Activated T-helper 2 cell treated with anti-CD3 and anti-CD28 coated beads, Interferon-gamma antibody, Interleukin-2, Interleukin-4, amounts not matched to agents 10 μg/mL and 5 μg/mL and 100 μg/mL, durations not matched to agents 14 hours and 24 hours and 36 hours (primary cell): ENCODE results near the gene ATG16L2. TPM values are rescaled to one million over a fixed set of nuclear protein-coding genes. Genes with fewer than 3 reads are reported as not detected.

Experiments
- DNase-seq: peaks from one replicate; pipeline ENCODE4 v3.0.0; 2021; ENCODE audit warnings: low spot score
- H3K27ac Mint-ChIP-seq: one replicate; pipeline ENCODE4 v1.8.0; 2021; ENCODE audit warnings: mixed read lengths
- H3K27me3 Mint-ChIP-seq: one replicate; pipeline ENCODE4 v1.8.0; 2021; ENCODE audit warnings: low read depth, mixed read lengths
- H3K36me3 Mint-ChIP-seq: one replicate; pipeline ENCODE4 v1.8.0; 2021; ENCODE audit warnings: low read depth, mixed read lengths
- H3K4me1 Mint-ChIP-seq: one replicate; pipeline ENCODE4 v1.8.0; 2021; ENCODE audit warnings: low read depth, mixed read lengths
- H3K4me3 Mint-ChIP-seq: one replicate; pipeline ENCODE4 v1.8.0; 2021; ENCODE audit warnings: low read depth, mild to moderate bottlenecking, moderate library complexity, mixed read lengths
- H3K9me3 Mint-ChIP-seq: one replicate; pipeline ENCODE4 v1.8.0; 2021; ENCODE audit warnings: mixed read lengths
- intact Hi-C: fragments of 100-400 bp; cut with micrococcal nuclease; formaldehyde crosslinking; loops from one replicate; pipeline ENCODE4 v1.15.1; 2023
- total RNA-seq: library from RNA; stranded (reverse); gene quantifications from 2 replicates; pipeline ENCODE4 v1.2.3, GENCODE V29; 2022

Gene ATG16L2
- total RNA-seq, 1 donor from 2014 or later = 87.1 TPM

GRCh38 chr11:72860010-72860409 is 45.8 kb downstream of the ATG16L2 start:
- H3K4me1 Mint-ChIP-seq = peaks cover 3% of the 10 kb centered on the region
- H3K36me3 Mint-ChIP-seq = peaks cover 4% of the 10 kb centered on the region
- no peak for DNase-seq
- H3K4me3 Mint-ChIP-seq = no peak overlapping the region
- no peaks in the 10 kb centered on the region for H3K9me3 Mint-ChIP-seq
- intact Hi-C loops = no loop called here
- no peak overlapping the region for H3K27ac Mint-ChIP-seq
- no peaks in the 10 kb centered on the region for H3K27me3 Mint-ChIP-seq

GRCh38 chr11:72860592-72860991 is 46.4 kb downstream of the ATG16L2 start:
- DNase-seq = no peak
- peaks cover 3% of the 10 kb centered on the region for H3K4me1 Mint-ChIP-seq
- no peaks in the 10 kb centered on the region for H3K9me3 Mint-ChIP-seq
- H3K27me3 Mint-ChIP-seq = no peaks in the 10 kb centered on the region
- peaks cover 4% of the 10 kb centered on the region for H3K36me3 Mint-ChIP-seq
- no peak overlapping the region for H3K4me3 Mint-ChIP-seq
- intact Hi-C loops = no loop called here
- H3K27ac Mint-ChIP-seq = no peak overlapping the region

- H3K9me3 Mint-ChIP-seq = no peaks in the 10 kb centered on the region
- H3K4me3 Mint-ChIP-seq = no peak overlapping the region
- no peak overlapping the region for H3K27ac Mint-ChIP-seq
- intact Hi-C loops = no loop called here
- peaks cover 3% of the 10 kb centered on the region for H3K4me1 Mint-ChIP-seq
- H3K36me3 Mint-ChIP-seq = peaks cover 12% of the 10 kb centered on the region
- no peaks in the 10 kb centered on the region for H3K27me3 Mint-ChIP-seq
- DNase-seq = no peak
Measured at GRCh38 chr11:72863091-72863490, 48.9 kb downstream of the ATG16L2 start.

- intact Hi-C loops = no loop called here
- no peak for DNase-seq
- Mint-ChIP-seq H3K9me3 (no peaks in the 10 kb centered on the region), H3K27ac (no peak overlapping the region), H3K4me3 (no peak overlapping the region), H3K27me3 (no peaks in the 10 kb centered on the region), H3K36me3 (peaks cover 13% of the 10 kb centered on the region), H3K4me1 (peaks cover 3% of the 10 kb centered on the region)
Measured at GRCh38 chr11:72863916-72864315, 49.7 kb downstream of the ATG16L2 start.

- Mint-ChIP-seq H3K9me3 (no peaks in the 10 kb centered on the region), H3K4me1 (peaks cover 11% of the 10 kb centered on the region), H3K27me3 (no peaks in the 10 kb centered on the region), H3K36me3 (peaks cover 13% of the 10 kb centered on the region), H3K4me3 (no peak overlapping the region), H3K27ac (no peak overlapping the region)
- intact Hi-C loops = no loop called here
- no peak for DNase-seq
Measured at GRCh38 chr11:72864702-72865655, 50.8 kb downstream of the ATG16L2 start.

- no peaks in the 10 kb centered on the region for H3K9me3 Mint-ChIP-seq
- H3K27me3 Mint-ChIP-seq = no peaks in the 10 kb centered on the region
- intact Hi-C loops = no loop called here
Measured at GRCh38 chr11:72867970-72868369, 53.8 kb downstream of the ATG16L2 start.

GRCh38 chr11:72869831-72870230 is 55.6 kb downstream of the ATG16L2 start:
- no peak for DNase-seq
- no peaks in the 10 kb centered on the region for H3K9me3 Mint-ChIP-seq
- intact Hi-C loops = no loop called here
- peaks cover 10% of the 10 kb centered on the region for H3K4me1 Mint-ChIP-seq
- H3K4me3 Mint-ChIP-seq = no peak overlapping the region
- no peak overlapping the region for H3K27ac Mint-ChIP-seq
- H3K36me3 Mint-ChIP-seq = peaks cover 19% of the 10 kb centered on the region
- H3K27me3 Mint-ChIP-seq = no peaks in the 10 kb centered on the region

More at GRCh38 chr11:72867970-72868369, 53.8 kb downstream of the ATG16L2 start:
- H3K36me3 Mint-ChIP-seq = peaks cover 19% of the 10 kb centered on the region
- H3K4me3 Mint-ChIP-seq = no peak overlapping the region
- peaks cover 14% of the 10 kb centered on the region for H3K4me1 Mint-ChIP-seq
- DNase-seq = no peak
- H3K27ac Mint-ChIP-seq = no peak overlapping the region

- no peaks in the 10 kb centered on the region for H3K9me3 Mint-ChIP-seq
- intact Hi-C loops = no loop called here
- H3K27ac Mint-ChIP-seq = no peak overlapping the region
- H3K4me1 Mint-ChIP-seq = peaks cover 10% of the 10 kb centered on the region
- no peak for DNase-seq
- no peak overlapping the region for H3K4me3 Mint-ChIP-seq
- H3K36me3 Mint-ChIP-seq = peaks cover 19% of the 10 kb centered on the region
- no peaks in the 10 kb centered on the region for H3K27me3 Mint-ChIP-seq
Measured at GRCh38 chr11:72871119-72871518, 56.9 kb downstream of the ATG16L2 start.

GRCh38 chr11:72872012-72872411 is 57.8 kb downstream of the ATG16L2 start:
- peaks cover 19% of the 10 kb centered on the region for H3K36me3 Mint-ChIP-seq
- no peak for DNase-seq
- H3K4me1 Mint-ChIP-seq = peaks cover 10% of the 10 kb centered on the region
- H3K9me3 Mint-ChIP-seq = no peaks in the 10 kb centered on the region
- H3K27ac Mint-ChIP-seq = no peak overlapping the region
- no peak overlapping the region for H3K4me3 Mint-ChIP-seq
- intact Hi-C loops = no loop called here
- H3K27me3 Mint-ChIP-seq = no peaks in the 10 kb centered on the region

GRCh38 chr11:72875736-72876135 is 61.5 kb downstream of the ATG16L2 start:
- Mint-ChIP-seq H3K27ac (no peak overlapping the region), H3K36me3 (peaks cover 11% of the 10 kb centered on the region), H3K9me3 (peaks cover 6% of the 10 kb centered on the region), H3K4me1 (no peaks in the 10 kb centered on the region), H3K4me3 (no peak overlapping the region), H3K27me3 (no peaks in the 10 kb centered on the region)
- no peak for DNase-seq
- intact Hi-C loops = no loop called here

- Mint-ChIP-seq H3K27ac (no peak overlapping the region), H3K4me1 (no peaks in the 10 kb centered on the region), H3K27me3 (no peaks in the 10 kb centered on the region), H3K9me3 (peaks cover 6% of the 10 kb centered on the region), H3K4me3 (no peak overlapping the region), H3K36me3 (peaks cover 12% of the 10 kb centered on the region)
- intact Hi-C loops = no loop called here
- no peak for DNase-seq
Measured at GRCh38 chr11:72876147-72876546, 61.9 kb downstream of the ATG16L2 start.
